GM18907 (cell line): ENCODE results near the gene PRDM5.
"Not testable (repeated sequence)": the region's sequence is repeated elsewhere in the genome, so short reads cannot be mapped to it uniquely, and the experiment has no call there.

Experiments used
- ATAC-seq: cut with Tn5 transposase; IDR thresholded peaks from one replicate; pipeline ENCODE4 v1.9.1; 2021; ENCODE audit warnings: mild to moderate bottlenecking, moderate library complexity; ENCODE audit not compliant: unreplicated experiment

Gene PRDM5

GRCh38 chr4:120763650-120764049 is 158.9 kb downstream of the PRDM5 start:
- ATAC-seq = no peak

GRCh38 chr4:120761070-120761469 is 161.5 kb downstream of the PRDM5 start:
- no peak for ATAC-seq

- no peak for ATAC-seq
These were observed 162.5 kb downstream of the PRDM5 start for GRCh38 chr4:120760047-120760446.

DNA sequence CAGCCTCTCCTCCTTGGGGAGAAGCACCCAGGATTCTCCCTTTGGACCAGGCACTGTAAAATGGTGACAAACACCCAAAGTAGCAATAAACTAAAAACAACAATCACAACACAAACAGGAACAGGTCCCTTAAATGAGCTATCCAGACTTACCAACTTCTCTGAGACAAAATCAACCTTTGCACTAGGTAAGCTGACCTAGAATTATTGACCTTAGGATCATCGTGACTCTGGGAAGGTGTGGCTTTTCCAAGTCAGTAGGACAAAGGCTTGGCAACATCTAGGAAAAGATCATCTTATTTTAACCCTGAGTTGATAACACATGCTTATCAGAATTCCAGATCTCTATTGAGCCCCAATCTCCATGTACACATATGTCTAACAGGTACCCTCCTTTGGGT is 166.7 kb downstream of the PRDM5 start:
- ATAC-seq = no peak

DNA sequence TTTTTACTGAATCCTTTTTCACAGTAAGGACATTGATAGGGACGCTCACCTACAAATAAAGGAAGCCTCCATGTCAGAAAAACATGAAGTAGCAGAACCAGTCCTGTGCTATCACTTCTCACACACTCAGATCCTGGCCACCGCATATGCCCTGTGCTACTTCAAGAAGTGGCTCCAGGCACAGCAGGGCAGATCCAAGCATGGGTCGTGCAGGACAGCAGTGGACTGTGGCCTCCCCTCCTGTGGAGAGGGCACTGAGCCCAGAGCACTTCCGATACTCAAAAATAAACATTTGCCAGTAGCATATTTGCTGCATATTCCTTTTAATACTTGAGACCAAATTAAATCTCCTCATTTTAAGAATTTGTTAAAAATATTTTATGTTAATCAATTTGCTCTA is 167.9 kb downstream of the PRDM5 start:
- no peak for ATAC-seq

DNA sequence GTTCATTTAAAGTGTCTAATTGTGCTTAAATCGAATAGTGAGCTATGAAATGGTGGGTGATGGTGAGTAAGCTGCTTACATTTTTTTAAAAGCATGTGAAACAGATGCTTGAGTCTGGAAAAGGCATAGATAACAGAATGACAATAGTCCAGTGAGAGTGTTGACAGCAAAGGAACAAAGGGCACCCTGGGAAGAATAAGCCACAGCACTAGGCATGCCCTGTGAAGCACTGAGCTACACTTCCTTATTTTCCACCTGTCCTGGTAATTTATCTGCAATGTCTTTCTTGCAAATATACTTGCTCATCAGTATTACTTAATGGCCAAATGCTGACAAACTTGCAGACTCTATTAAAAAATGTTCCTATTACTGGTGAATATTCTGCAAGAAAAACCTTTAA is 168.7 kb downstream of the PRDM5 start:
- no peak for ATAC-seq

GRCh38 chr4:120750152-120750525 is 172.4 kb downstream of the PRDM5 start:
- no peak for ATAC-seq

DNA sequence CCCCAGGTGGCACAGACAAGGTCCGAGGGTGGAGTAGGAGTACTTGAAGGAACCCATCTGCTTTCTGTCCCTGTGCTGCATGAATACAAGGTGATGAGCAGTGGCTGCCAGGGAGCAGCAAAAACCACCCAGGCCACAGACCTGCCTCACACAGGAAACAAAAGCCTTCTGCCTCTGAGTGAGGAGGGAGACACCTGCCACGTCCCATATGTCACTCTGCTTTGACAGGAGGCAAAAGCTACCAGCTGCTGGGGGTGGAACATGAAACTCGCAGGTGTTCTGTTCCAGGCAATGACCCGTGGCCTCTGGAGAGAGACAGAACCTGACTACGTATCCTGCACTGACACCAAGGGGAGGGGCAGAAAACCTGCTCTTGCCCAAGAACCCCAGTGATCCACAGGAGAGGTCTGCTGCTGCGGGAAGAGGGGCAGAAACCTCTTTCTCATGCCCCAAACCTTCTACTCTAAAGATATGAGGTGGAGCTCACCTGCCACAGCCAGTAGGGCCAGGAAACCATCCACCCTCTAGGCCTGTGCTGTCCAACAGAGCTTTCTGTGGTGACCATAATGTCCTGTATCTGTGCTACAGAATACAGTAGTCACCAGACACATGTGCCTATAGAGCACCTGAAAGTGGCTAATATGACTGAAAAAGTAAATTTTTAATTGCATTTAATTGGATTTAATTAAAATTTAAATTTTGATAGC is 172.9 kb downstream of the PRDM5 start:
- ATAC-seq = peak; percentile 100

- ATAC-seq = not testable (repeated sequence)
These were observed 180.9 kb downstream of the PRDM5 start for GRCh38 chr4:120741636-120742035.

- ATAC-seq = no peak
These were observed 186.2 kb downstream of the PRDM5 start for GRCh38 chr4:120736312-120736711.

DNA sequence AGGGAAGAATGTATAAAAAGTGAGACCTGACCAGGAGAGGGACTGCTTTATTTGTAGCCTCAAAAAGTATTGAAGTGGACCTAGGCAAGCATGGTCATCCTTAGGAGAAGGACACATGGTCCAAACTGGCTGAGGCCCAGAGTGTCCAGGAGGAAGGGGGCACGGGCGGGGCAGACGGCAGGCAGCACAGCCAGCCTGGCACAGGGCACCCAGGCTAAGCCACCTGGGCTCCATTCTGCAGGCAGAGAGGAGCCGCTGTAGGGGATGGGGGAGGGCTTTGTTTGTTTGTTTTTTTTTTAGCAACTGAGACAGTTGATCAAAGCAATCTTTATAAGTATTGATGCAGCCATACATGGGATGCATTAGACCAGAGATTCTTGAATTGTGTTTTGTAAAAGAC is 188.6 kb downstream of the PRDM5 start:
- no peak for ATAC-seq

- no peak for ATAC-seq
These were observed 189.5 kb downstream of the PRDM5 start for GRCh38 chr4:120733054-120733453.

- ATAC-seq = no peak
These were observed 191.0 kb downstream of the PRDM5 start for GRCh38 chr4:120731561-120731960.

DNA sequence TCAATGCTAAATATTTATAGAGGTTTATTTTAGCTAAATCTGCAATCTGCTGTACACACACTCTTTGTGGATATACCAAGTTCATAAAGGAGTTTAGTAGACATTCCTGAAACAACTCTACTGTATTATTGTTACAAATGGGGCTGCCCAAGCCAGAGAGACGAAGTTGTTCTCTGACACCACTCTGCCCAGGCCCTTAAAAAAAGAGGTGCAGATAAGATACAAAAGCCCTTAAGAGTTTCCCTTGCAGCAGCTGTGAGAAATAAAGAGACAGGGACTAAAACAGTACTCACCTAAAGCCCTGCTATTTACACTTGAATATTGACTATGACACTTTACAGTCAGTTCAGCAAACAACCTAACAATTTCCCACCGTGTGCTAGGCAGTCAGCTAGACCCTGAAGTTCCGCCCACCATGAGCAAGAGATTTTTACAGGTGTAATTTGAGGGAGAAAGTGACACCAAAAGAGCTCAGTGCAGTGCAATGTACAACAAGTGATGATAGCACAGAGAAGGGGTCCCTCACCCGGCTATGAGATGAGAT is 191.7 kb downstream of the PRDM5 start:
- no peak for ATAC-seq

- ATAC-seq = no peak
These were observed 193.4 kb downstream of the PRDM5 start for GRCh38 chr4:120728892-120729675.

- no peak for ATAC-seq
These were observed 196.6 kb downstream of the PRDM5 start for GRCh38 chr4:120725639-120726580.

DNA sequence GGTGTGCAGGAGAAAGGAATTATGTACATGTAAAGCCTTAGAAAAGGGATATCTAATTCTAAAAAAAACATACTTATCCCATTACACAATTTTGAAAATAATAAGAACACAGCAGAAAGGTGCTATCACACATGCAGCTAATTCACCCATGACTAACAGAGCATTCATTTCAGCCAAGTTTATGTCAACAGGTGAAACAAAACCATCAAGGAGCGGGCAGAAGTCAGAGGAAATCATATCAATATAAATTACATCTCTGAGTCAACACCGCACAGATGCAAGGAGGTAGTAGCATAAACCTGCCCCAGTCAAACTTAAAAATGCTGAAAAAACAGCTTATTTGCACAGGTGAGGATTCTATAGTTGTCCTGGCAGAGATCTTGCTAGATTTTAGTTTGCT is 197.9 kb downstream of the PRDM5 start:
- no peak for ATAC-seq

GRCh38 chr4:120723986-120724385 is 198.5 kb downstream of the PRDM5 start:
- ATAC-seq = no peak

DNA sequence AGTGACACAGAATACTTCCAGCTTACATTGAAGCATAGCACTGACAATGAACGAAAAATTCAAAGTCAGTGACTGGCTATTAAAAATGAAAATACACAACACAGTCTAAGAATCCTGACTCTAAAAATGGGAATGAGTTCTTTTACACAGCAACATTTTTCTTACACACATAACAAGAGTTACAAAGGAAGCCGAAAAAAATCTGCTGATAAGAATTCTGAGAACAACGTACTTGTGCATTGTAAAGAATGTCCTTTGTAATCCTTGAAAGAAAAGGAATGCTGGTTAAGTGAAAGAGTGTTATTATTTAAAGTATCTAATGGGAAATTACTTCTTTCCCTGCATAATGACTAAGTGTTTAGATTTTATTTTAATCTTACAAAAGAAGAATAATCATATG is 199.4 kb downstream of the PRDM5 start:
- ATAC-seq = no peak

DNA sequence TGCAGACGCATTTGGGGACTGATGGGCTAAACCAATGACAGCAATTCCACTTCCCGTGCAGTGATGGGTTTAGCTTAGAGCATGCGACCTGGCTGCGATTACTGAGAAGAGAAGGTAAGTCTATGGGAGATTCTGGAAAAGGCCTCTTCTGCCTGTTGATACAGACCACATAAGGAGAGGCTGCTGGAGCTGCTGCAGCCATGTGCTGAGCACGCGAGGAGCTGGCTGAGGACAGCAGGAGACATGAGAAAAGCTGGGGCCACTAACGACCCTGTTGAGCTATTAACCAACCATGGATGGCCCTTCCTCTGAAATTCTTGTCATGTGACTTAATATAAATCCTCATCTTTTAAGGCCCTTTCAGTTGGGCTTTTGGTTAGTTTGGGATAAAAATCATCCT is 199.9 kb downstream of the PRDM5 start:
- no peak for ATAC-seq

GRCh38 chr4:120720354-120720934 is 202.1 kb downstream of the PRDM5 start:
- no peak for ATAC-seq
